K562 (cell line): ENCODE measurements around the gene RBSN. TPM values are rescaled to one million over a fixed set of nuclear protein-coding genes. Genes with fewer than 3 reads are reported as not detected.
A peak's percentile ranks its signal among the peaks of the same experiment; 100 is the strongest.

Experiments used
- BRF1 ChIP-seq: IDR thresholded peaks from 3 replicates; pipeline ENCODE4 v1.6.1; 2011; ENCODE audit warnings: borderline replicate concordance, mild to moderate bottlenecking; ENCODE audit not compliant: insufficient read length; ENCODE audit errors: extremely low read depth
- CREB1 ChIP-seq, 2 experiments: sonication (generic) in 1 of 2; formaldehyde crosslinking in 1 of 2; IDR thresholded peaks; 2 replicates each; pipeline versions ENCODE4 v1.6.1 to v1.8.0; 2012 to 2022; ENCODE audit warnings: inconsistent platforms in 1 of 2, mild to moderate bottlenecking in 1 of 2, missing genetic modification reagents in 1 of 2, moderate library complexity in 1 of 2
- E2F4 ChIP-seq: sonication (generic); formaldehyde crosslinking; IDR thresholded peaks from 2 replicates; pipeline ENCODE4 v1.8.0; 2022; ENCODE audit warnings: mild to moderate bottlenecking, low read depth, missing genetic modification reagents
- FOXP1 ChIP-seq: sonication (generic); formaldehyde crosslinking; IDR thresholded peaks from 2 replicates; pipeline ENCODE4 v1.8.0; 2022; ENCODE audit warnings: mild to moderate bottlenecking, missing genetic modification reagents
- STAT6 ChIP-seq: sonication (generic); formaldehyde crosslinking; IDR thresholded peaks from 2 replicates; pipeline ENCODE4 v1.8.1; 2023; ENCODE audit warnings: mild to moderate bottlenecking, missing genetic modification reagents
- TCF15 ChIP-seq: fragments of 250-450 bp; sonication (Bioruptor Pico); IDR thresholded peaks from 2 replicates; pipeline ENCODE4 v1.8.0; 2022; ENCODE audit warnings: moderate library complexity, mild to moderate bottlenecking, inconsistent platforms
- UBTF ChIP-seq, 2 experiments: IDR thresholded peaks; 2 replicates each; pipeline ENCODE4 v1.6.1; 2012; ENCODE audit warnings: improper control_type of control experiment in 2 of 2, low read depth in 2 of 2, low read length in 2 of 2, borderline replicate concordance in 1 of 2
- ZBTB1 ChIP-seq: sonication (generic); formaldehyde crosslinking; IDR thresholded peaks from 2 replicates; pipeline ENCODE4 v1.8.1; 2023; ENCODE audit warnings: missing genetic modification reagents, low read depth, mild to moderate bottlenecking, borderline replicate concordance
- ZBTB11 ChIP-seq, 3 experiments: fragments of 200-800 bp in 1 of 3; fragments of 250-450 bp in 1 of 3; fragments of 450-650 bp in 1 of 3; sonication (Bioruptor Pico) in 1 of 3; sonication (Bioruptor generic) in 1 of 3; formaldehyde crosslinking in 1 of 3; IDR thresholded peaks; 2 replicates each; pipeline versions ENCODE4 v1.6.1 to v1.8.0; 2016 to 2022; ENCODE audit warnings: mild to moderate bottlenecking in 2 of 3, missing genetic modification characterization in 2 of 3, missing compliant biosample characterization in 1 of 3, moderate library complexity in 1 of 3
- ZNF197 ChIP-seq: fragments of 200-800 bp; sonication (Bioruptor generic); IDR thresholded peaks from 2 replicates; pipeline ENCODE4 v1.6.1; 2016; ENCODE audit warnings: low read depth, missing genetic modification characterization, missing compliant biosample characterization
- polyA plus RNA-seq, 8 experiments: library from polyadenylated mRNA; depleted of rRNA in 4 of 8; stranded (reverse) in 5 of 8; unstranded in 3 of 8; fragments of >200 nt; fragmentation: Nextera tagmentation in 2 of 8; fragmentation: Illumina TruSeq in 1 of 8; extraction: Ambion mirVana in 2 of 8; extraction: Trizol in 1 of 8; gene quantifications; 2 replicates each; pipeline versions ENCODE4 v1.2.1 to v1.2.3, GENCODE V29; 2011 to 2014; ENCODE audit warnings: inconsistent platforms in 1 of 8, missing spikeins in 1 of 8
- total RNA-seq, 7 experiments: library from RNA; depleted of rRNA in 6 of 7; stranded (reverse); fragments of >200 nt in 6 of 7; fragmentation: Illumina TruSeq in 2 of 7; extraction: Trizol in 2 of 7; gene quantifications; 2 replicates each; pipeline versions ENCODE4 v1.2.1 to v1.2.3, GENCODE V29; 2011 to 2021; ENCODE audit warnings: low replicate concordance in 1 of 7

The RBSN gene
- total and polyA plus RNA-seq, 9 of the 15 experiments (the other 6 are each of a cell fraction or from before 2014, with no cell fraction given): 2.9 to 19.6 (median 15.0) TPM

- TF ChIP-seq TCF15 (CRISPR knock-in tag) (no peak), ZBTB1 (no peak), FOXP1 (CRISPR knock-in tag) (no peak), ZNF197 (CRISPR knock-in tag) (no peak), CREB1 (IDR thresholded peaks at IDR 0.05) (0 out of 2 replicates have a peak, but pooled peaks have one; percentile 17), CREB1 (CRISPR knock-in tag; IDR thresholded peaks at IDR 0.05) (no peak), BRF1 (no peak), ZBTB11 (CRISPR knock-in tag; IDR thresholded peaks at IDR 0.05) (no peak), E2F4 (CRISPR knock-in tag) (no peak), STAT6 (CRISPR knock-in tag) (no peak), UBTF (IDR thresholded peaks at IDR 0.05; ENCODE audit: borderline replicate concordance in 1 of 2, low read depth in 2 of 2, low read length in 2 of 2) (peak in 1 of 2 experiments; percentile 38; a peak in 1 of 4 replicates)
Measured at GRCh38 chr3:15148614-15149013, 49.7 kb upstream of the RBSN start (continued).
